ENCODE measurements around the gene CTNNA1. TPM values are rescaled to one million over a fixed set of nuclear protein-coding genes. Genes with fewer than 3 reads are reported as not detected.

CTNNA1 gene
- total RNA-seq, 1 experiment from 2014 or later: 392 TPM

DNA sequence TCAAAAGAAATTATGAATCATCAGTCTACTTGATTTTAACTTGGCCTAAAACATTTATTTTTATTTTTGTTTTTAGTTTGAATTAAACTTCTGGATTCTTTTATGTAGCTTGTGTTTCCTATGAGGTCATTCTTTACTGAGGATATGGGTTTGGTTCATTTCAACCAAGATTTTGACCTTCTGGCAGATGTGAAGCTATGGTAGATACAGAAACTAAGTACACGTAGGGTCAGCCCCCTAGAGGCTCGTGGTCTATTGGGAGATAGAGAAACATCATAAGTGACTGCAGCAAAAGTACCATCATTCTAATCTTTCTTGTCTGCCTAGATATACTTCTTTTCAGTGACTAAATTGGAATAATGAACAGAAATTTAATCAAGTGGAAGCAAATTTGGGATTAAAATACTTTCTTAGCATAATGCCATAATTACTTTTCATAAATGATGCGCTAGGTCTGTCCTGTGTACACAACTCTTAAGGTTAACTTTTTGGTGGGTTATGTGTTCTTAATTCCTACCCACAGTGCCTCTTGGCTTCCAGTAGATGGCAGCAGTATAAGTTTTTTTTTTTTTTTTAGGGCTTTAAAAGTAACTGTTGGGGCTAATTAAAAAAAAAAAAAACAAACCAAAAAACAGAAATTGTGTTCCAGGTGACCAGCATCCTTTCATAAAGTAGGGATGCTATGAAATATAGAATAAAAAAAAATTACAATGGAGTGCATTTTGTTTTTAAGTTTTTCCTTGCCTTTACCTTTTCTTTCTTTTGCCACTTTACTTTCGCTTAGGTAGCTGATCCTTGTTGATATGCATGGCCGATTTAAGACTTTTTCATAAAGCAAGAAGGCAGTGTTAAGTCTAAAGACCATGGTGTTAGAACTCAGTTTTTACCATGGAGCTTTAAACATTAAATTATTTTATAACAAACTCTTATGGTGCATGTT, 72.0 kb downstream of the CTNNA1 start:
- intact Hi-C loops (cut with micrococcal nuclease; ENCODE audit: unreplicated experiment): loop anchor here (5.0 kb wide), 1 partner anchor 437 kb away; no protein-coding TSS in a partner anchor
- H3K9me3 ChIP-seq: no peaks in the 10 kb centered on the region
- no TSS peak for BruUV-seq (replicated peaks)
- ChIA-PET POLR2A (interaction anchor here (0.7 kb wide), 1 partner anchor 140 kb away, joined by 5 read pairs; no protein-coding TSS in a partner anchor), CTCF (interaction anchor here (0.6 to 1.2 kb wide), 5 partner anchors 21 to 437 kb away, joined by 3 to 6 read pairs (median 4); no protein-coding TSS in a partner anchor)
- H3K4me1 ChIP-seq: peaks cover 8% of the 10 kb centered on the region
- TF ChIP-seq, protein P1, sequence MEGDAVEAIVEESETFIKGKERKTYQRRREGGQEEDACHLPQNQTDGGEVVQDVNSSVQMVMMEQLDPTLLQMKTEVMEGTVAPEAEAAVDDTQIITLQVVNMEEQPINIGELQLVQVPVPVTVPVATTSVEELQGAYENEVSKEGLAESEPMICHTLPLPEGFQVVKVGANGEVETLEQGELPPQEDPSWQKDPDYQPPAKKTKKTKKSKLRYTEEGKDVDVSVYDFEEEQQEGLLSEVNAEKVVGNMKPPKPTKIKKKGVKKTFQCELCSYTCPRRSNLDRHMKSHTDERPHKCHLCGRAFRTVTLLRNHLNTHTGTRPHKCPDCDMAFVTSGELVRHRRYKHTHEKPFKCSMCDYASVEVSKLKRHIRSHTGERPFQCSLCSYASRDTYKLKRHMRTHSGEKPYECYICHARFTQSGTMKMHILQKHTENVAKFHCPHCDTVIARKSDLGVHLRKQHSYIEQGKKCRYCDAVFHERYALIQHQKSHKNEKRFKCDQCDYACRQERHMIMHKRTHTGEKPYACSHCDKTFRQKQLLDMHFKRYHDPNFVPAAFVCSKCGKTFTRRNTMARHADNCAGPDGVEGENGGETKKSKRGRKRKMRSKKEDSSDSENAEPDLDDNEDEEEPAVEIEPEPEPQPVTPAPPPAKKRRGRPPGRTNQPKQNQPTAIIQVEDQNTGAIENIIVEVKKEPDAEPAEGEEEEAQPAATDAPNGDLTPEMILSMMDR (IDR thresholded peaks at IDR 0.05; ENCODE audit: insufficient read depth in 1 of 2, low read depth in 1 of 2, low read length in 1 of 2, severe bottlenecking in 1 of 2, unreplicated experiment in 1 of 2): peak; percentile 53 to 72
- Mint-ChIP-seq H3K36me3 (ENCODE audit: insufficient read depth, unreplicated experiment) (peaks cover 56% of the 10 kb centered on the region), H3K27me3 (ENCODE audit: insufficient read depth, unreplicated experiment) (no peaks in the 10 kb centered on the region), H3K4me1 (ENCODE audit: low read depth, unreplicated experiment) (peaks cover 20% of the 10 kb centered on the region), H3K9me3 (ENCODE audit: unreplicated experiment) (no peaks in the 10 kb centered on the region), H3K4me3 (ENCODE audit: unreplicated experiment) (no peak overlapping the region), H3K27ac (ENCODE audit: unreplicated experiment) (no peak overlapping the region)
- peaks cover 2% of the 10 kb centered on the region for H3K36me3 ChIP-seq (ENCODE audit: control insufficient read depth, insufficient read depth, low read length)
- H3K4me3 ChIP-seq (ENCODE audit: low read depth, low read length): no peak overlapping the region
- no peaks in the 10 kb centered on the region for H3K27me3 ChIP-seq (replicated peaks; ENCODE audit: control insufficient read depth, insufficient read depth, low read length)
- no peak for DNase-seq

GRCh38 chr5:138828556-138828955, 75.3 kb downstream of the CTNNA1 start:
- Mint-ChIP-seq H3K27ac (ENCODE audit: unreplicated experiment) (no peak overlapping the region), H3K4me3 (ENCODE audit: unreplicated experiment) (no peak overlapping the region), H3K27me3 (ENCODE audit: insufficient read depth, unreplicated experiment) (no peaks in the 10 kb centered on the region), H3K9me3 (ENCODE audit: unreplicated experiment) (no peaks in the 10 kb centered on the region), H3K4me1 (ENCODE audit: low read depth, unreplicated experiment) (peaks cover 21% of the 10 kb centered on the region), H3K36me3 (ENCODE audit: insufficient read depth, unreplicated experiment) (peaks cover 72% of the 10 kb centered on the region)
- no peak for DNase-seq
- Histone ChIP-seq H3K4me1 (no peaks in the 10 kb centered on the region), H3K36me3 (ENCODE audit: control insufficient read depth, insufficient read depth, low read length) (peaks cover 1% of the 10 kb centered on the region), H3K27me3 (replicated peaks; ENCODE audit: control insufficient read depth, insufficient read depth, low read length) (no peaks in the 10 kb centered on the region), H3K9me3 (no peaks in the 10 kb centered on the region; the same call in 1 of the 2 replicates), H3K4me3 (ENCODE audit: low read depth, low read length) (no peak overlapping the region)
- TF ChIP-seq, protein P1 (IDR thresholded peaks at IDR 0.05; ENCODE audit: insufficient read depth in 1 of 2, low read depth in 1 of 2, low read length in 1 of 2, severe bottlenecking in 1 of 2, unreplicated experiment in 1 of 2): no peak
- intact Hi-C loops (cut with micrococcal nuclease; ENCODE audit: unreplicated experiment): loop anchor here (5.0 kb wide), 1 partner anchor 434 kb away; no protein-coding TSS in a partner anchor
- CTCF ChIA-PET: no interaction called here
- POLR2A ChIA-PET: no interaction called here
- BruUV-seq (replicated peaks): no TSS peak

GRCh38 chr5:138829341-138829740, 76.1 kb downstream of the CTNNA1 start:
- H3K4me1 Mint-ChIP-seq (ENCODE audit: low read depth, unreplicated experiment): peaks cover 15% of the 10 kb centered on the region
- Histone ChIP-seq H3K4me3 (ENCODE audit: low read depth, low read length) (no peak overlapping the region), H3K36me3 (ENCODE audit: control insufficient read depth, insufficient read depth, low read length) (peaks cover 1% of the 10 kb centered on the region), H3K9me3 (no peaks in the 10 kb centered on the region; the same call in 1 of the 2 replicates), H3K4me1 (no peaks in the 10 kb centered on the region), H3K27me3 (replicated peaks; ENCODE audit: control insufficient read depth, insufficient read depth, low read length) (no peaks in the 10 kb centered on the region)
- DNase-seq: no peak
- peaks cover 68% of the 10 kb centered on the region for H3K36me3 Mint-ChIP-seq (ENCODE audit: insufficient read depth, unreplicated experiment)
- H3K9me3 Mint-ChIP-seq (ENCODE audit: unreplicated experiment): peaks cover 1% of the 10 kb centered on the region
- no peak overlapping the region for H3K4me3 Mint-ChIP-seq (ENCODE audit: unreplicated experiment)
- CTCF ChIA-PET: no interaction called here
- H3K27ac Mint-ChIP-seq (ENCODE audit: unreplicated experiment): no peak overlapping the region
- H3K27me3 Mint-ChIP-seq (ENCODE audit: insufficient read depth, unreplicated experiment): no peaks in the 10 kb centered on the region
- TF ChIP-seq, protein P1 (IDR thresholded peaks at IDR 0.05; ENCODE audit: insufficient read depth in 1 of 2, low read depth in 1 of 2, low read length in 1 of 2, severe bottlenecking in 1 of 2, unreplicated experiment in 1 of 2): no peak
- intact Hi-C loops (cut with micrococcal nuclease; ENCODE audit: unreplicated experiment): loop anchor here (5.0 kb wide), 1 partner anchor 433 kb away; no protein-coding TSS in a partner anchor
- POLR2A ChIA-PET: no interaction called here
- BruUV-seq (replicated peaks): no TSS peak
